Anterior cingulate cortex (tissue), 58 donors: Measurements from ENCODE around the gene HOMER2.
"Not testable (repeated sequence)": the region's sequence is repeated elsewhere in the genome, so short reads cannot be mapped to it uniquely, and the experiment has no call there.

ENCODE experiments used
- DNase-seq, 58 donors: peaks; one replicate each; lab custom pipeline; 2025; lab: John Stamatoyannopoulos, UW

HOMER2 gene

DNA sequence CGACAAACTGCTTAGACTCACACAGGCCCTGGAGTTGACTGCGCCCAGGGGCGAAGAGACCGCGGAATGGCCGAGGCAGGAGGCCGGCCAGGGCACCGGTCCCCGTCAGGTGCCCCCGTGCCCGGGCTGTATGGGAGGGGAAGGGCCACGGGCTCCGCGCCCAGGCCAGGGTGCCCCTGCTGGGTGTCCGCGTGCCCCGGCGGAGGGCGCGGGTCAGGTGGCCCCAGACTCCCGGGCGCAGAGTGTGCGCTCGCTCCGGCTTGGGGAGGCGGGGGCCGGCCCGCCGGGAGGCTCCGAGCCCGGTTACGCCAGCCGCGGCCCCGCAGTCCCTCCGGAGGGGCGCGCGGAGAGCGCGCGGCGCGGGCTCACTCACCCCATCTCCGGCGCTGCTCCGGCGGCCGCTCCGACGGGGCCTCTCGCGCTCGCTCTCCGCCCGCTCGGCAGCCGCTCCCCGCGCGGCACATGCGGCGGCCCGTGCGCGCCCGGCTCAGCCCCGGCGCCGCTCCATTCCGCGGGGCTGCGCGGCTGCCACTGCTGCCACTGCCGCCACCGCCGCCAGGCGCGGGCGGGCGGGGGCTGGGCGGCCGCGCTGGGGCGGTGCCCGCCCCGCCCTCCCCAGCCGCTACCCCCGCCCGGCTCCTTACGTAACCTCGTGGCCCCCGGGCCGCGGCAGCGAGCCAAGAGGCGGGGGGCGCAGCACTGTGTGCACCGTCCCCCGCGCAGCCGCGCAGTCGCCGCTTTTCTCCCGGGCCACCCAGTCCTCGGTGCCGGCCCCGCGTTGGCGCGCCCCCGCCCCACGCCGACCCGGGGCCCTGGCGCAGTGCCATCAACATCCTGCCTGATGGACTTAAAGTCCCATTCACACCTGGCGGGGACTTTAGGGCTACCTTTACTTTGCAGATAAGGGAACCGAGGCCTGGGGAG is at the start of gene HOMER2:
TSS of gene HOMER2 (minus strand) at position 563 of the 924 bp plus-strand sequence. CDS start at position 378, 185 bp downstream.
- peak in 15 of 58 donors; percentile 8 to 58 (median 20) for DNase-seq

DNA sequence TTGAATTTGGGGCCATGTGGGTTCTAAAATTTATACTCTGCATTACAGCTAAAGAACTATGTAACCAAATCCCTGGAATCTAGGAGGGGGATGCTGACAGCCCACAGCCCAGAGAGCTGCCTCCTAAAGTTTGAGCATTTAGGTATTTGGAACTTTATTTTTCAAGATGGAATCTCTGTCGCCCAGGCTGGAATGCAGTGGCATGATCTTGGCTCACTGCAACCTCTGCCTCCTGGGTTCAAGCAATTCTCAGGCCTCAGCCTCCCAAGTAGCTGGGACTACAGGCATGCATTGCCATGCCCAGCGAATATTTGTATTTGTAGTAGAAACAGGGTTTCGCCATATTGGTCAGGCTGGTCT is 48.1 kb upstream of the HOMER2 start:
- DNase-seq, result not testable (repeated sequence)

DNA sequence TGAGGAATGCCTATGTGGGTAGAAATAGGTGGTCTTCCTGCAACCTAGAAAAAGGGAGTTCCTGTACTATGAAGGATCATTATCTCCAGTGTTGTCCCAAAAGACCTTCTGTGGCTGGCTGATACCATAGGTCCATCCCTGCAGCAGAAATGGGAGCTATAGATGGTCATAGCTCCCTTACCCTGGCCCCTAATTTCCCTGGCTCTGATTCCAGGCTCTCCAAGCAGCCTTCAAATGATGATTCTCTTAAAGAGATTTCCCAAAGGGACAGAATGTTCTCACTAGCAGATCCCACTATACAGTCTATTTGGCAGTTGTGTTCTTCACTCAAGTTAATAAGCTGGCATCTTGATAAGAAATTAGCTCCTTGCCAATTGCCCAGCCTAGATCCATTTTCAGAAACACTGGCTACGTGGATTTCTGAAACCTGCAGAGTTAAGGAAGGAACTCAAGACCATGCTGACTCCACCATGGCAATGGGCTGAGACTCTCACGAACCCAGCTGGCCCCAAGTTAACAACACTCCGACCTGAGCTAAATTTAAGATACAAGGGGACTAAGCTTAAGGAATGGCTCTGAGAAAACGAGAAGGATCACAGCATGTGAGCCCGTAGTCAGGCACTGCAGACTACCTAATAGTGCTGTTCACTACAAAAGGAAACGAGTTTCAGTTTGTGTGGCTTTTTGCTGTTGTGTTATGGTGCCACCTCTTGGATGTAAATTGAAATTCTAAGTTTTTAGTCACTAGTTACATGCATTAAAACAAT is 47.6 kb upstream of the HOMER2 start:
- peak in 9 of 58 donors; percentile 2 to 52 (median 8) for DNase-seq

DNA sequence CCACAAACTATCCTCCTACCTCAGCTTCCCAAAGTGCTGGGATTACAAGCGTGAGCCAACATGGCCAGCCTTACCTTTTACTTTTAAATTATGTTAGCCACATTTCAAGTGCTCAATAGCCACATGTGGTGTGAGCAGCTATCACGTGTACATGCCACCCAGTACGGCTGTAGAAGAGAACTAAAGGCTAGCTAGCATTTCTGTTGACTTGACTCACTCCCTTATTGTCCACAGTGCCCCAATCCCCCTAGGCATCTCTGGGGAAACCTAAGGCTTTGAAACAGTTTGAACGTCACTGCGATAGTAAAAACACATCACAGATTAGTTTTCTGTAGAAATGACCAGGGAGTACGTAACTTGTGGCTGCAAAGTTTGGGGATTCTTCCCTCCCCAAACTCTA is 46.9 kb upstream of the HOMER2 start:
- no peak for DNase-seq

DNA sequence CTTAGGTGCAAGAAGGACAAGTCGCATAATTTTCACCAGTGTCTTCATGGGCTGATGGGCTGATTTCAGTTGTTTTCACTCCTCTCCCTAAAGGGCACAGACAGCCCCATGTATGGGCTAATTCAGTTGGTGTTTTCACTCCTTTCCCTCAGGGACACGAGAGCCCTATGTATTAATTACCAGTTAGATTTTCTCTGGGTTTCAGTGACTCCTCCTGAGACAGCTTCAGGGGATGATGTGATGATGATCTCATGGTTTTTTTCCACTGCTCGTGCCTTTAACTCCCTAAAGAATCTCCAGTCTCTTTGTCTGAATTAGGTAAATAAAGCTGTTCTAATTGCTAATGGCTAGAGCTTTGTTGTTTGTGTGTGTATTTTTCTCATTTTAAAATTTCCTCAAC is 43.4 kb upstream of the HOMER2 start:
- no peak for DNase-seq

DNA sequence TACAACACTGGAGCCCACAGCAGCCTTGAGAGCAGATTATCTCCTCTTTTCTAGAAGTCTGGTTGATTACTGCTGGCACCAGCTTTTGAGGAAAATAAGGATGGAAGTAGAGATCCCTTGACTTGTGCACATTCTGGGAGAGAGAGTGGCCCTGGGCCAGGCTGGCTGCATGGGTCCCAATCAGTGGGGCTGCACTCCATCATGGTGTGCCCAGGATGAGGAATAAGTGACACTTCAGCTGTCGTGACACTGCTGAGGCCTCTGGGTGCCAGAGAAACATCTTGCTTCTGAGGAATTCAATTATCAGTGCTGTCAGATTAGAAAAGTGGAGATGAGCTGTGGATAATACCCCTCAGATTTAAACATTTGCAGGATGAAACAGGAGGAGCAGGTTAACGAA is 42.6 kb upstream of the HOMER2 start:
- DNase-seq, result no peak

DNA sequence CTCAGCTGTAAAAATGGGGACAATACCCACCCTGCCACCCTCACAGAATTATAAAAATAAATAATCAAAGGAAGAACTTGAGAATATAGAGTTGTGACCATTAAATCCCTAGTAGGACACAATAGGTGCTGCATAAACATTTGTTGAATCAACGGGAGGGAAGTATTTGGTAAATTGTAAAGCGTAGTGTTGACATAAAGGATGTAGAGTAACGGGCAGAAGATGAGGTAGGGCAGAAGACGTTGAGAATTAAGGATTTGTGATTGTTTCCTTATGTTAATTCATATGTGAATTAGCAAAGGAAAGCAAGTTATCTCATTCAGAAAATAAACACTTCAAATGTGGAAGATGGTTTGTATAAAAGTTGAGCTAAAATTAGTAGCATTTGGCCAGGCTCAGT is 40.6 kb upstream of the HOMER2 start:
- no peak for DNase-seq

DNA sequence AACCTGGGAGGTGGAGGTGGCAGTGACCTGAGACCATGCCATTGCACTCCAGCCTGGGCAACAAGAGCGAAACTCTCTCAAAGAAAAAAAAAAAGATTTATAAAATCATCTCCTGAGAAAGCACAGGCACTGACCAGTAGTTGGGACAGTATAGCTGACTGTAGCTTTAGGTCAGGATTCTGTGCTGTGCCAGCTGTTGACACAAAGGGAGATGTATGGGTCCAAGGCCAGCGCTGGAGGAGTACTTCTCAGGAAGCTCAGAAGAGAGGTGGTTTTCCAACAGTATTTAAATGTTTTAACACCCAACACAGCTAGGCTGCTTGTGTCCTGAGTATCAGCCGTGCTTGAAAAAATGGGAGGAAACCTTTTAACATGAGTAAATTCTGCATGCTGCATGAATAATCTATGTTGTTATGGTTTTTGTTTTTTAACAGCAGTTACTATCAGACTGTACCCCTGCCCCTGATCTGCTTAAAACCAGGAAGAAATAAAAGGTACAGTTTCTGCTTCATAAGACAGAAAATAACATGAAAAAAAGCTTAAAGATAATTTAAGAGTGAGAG is 40.0 kb upstream of the HOMER2 start:
- no peak for DNase-seq

DNA sequence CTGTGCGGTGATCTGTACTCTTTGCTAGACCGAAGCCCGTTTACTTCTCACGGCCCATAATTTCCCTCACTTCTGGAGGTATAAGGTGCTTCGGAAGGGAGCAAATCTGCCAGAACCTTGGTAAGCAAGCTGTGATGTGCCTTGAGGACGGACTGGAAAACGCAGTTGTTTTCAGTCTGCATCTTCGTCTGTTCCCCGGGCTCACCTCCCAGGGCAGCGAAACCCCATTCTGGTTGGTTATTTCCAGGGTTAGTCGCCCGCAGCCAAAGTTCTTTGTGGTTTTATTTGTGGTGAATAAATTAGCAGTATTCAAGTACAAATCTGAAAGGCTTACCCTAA is 33.9 kb upstream of the HOMER2 start:
- no peak for DNase-seq

DNA sequence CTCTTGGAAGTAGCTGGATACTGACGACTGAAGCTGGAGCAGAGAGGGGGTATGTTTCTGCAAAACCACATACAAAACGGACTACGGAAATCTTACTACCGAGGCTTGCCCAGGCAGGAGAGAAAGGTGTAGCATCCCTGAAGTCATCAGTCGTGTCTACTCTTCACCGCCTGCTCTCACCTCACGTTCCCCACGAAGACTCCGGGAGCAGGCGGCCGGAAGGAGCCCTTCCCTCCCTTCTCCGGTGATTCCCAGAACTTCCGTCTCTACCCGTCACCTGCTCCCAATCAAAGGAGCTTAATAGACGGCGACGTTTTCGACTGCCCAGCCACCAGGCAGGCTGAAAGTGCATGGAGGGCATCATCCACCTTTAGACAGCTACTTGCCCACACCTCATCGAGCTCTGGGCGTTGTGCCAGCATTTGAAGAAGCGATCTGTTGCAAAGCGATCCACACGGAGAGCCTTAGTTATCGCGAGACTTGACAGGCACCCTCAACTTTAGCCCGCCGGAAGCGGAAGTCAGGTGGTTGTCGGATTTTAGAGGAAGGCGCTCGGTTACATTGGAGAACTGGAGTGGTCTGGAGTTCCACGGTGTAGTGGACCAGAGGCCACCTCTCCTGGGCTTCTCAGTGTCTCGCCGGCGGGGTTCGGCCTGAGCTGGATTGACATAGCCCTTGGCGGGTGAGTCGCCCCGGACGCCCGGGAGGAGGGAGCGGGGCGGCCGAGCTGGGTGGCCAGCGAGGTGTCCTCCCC is 33.3 kb upstream of the HOMER2 start, which contains the start of gene RAMAC:
TSS of gene RAMAC (plus strand) at position 523 of the 754 bp plus-strand sequence. CDS start 2,809 bp downstream, outside the sequence.
- peak; percentile 45 to 98 (median 90) for DNase-seq

DNA sequence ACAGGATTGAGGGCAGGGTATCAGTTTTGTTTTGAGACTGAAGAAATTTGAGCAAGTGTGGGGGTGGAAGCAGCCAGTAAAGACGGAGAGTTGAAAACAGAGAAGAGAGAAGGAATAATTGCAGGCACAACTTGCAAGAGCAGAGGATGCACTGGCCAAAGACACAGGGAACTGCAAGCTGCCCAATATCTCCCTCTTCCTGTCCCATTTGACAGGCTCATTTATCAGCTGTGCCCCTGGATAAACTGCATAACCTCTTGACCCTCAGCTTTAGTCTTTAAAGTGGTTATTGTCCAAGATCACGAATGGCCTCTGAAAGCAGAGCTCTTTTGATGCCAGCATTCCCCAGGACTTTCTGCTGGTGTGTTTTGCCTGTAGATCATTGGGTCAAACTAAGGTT is 28.5 kb upstream of the HOMER2 start:
- no peak for DNase-seq

DNA sequence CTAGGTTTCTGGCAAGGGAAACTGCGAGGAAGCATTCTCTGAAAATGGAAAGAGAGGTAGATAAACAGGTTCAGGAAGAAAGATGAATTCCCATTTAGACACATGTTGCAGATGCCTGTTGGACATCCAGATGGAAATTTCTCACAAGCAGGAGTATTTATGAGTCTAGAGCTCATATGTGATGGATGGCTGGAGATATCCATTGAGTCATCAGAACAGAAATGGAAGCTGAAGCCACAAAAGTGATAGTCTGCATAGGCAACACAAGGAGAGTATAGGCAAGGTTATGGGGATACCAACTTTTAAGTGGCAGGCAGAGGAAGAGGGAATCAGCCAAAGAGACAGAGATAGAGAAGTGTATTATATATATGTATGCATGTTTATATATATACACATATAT is 27.2 kb upstream of the HOMER2 start:
- DNase-seq, result no peak

DNA sequence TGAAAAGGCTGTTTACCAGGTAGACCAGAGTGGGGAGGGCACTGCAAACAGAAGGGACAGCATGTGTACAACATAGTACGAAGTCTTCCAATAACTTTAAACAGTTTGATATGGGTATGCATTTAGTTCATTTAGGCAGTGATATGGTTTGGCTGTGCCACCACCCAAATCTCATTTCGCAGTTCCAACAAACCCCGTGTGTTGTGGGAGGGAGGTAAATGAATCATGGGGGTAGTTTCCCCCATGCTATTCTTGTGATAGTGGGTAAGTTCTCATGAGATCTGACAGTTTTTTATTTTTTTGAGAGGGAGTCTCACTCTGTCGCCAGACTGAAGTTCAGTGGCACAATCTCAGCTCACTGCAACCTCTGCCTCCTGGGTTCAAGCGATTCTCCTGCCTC is 25.9 kb upstream of the HOMER2 start:
- DNase-seq, result no peak

DNA sequence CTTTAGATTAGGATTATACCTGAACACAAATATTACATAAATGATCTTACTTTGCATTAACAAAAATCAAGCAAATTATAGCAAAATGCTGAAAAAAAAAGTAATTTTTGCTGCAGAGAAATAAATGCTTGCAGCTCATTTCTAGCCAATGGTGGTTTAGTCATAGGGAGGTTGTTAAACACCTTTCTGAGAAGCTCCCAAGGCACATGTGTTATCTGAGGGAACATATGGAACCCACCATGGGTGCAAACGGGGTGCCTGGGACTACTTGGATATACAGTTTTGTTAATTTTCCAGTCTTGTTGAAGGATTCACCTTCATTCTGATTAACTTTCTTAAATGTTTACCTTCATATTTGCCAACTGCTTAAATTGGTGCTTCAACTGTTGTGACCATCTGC is 24.6 kb upstream of the HOMER2 start:
- no peak for DNase-seq

DNA sequence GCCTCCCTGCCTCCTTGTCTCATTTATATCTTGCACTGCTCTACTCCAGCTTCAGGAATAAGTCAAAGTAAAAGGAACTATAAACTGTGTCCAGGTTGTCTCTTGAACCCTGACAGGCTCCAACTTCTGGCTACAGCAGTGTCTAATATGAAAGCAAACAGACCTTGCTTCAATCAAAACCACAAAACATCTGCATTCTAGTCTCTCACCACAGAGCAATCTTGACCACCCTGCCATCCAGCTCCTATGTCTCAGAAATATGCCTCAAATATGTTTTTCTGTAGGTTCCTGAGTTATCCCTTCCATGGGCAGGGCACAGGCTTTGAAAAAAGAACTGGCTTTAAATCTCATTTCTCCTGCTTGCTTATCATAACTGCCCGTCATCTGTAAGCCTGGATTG is 20.5 kb upstream of the HOMER2 start:
- DNase-seq, result no peak

DNA sequence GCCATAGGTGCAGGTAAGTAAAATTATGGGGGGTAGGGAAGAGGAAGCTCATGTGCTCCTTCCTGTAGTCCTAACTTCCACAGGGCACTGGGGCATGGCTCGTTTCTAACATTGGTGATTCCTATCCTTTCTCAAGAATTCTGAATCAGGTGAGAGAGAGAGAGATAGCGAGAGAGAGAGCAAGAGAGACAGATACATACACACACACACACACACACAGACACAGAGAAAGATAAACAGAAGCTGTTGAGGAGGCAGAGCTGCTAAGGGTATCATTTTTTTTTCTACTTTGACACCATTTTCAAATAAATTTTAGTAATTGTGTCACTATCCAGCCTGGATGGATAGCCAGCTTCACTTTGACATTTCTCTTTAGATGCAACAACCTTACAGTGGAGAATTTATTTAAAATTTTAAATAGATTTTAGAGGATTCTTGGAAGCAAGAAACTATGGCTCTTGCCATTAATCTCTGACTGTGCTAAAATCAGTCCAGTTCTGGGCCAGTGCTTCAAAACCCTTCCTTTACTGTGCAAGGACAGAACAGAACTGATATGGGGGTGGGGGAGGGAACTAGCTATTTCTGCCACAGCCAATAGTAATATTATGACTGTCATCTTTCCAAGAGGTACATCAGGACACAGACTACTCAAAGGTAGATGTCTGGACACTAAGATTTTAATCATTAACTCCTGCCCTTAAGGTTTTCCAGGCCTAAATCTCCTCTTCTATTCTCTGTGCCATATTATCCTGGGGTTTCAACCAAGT is 18.9 kb upstream of the HOMER2 start:
- no peak for DNase-seq

DNA sequence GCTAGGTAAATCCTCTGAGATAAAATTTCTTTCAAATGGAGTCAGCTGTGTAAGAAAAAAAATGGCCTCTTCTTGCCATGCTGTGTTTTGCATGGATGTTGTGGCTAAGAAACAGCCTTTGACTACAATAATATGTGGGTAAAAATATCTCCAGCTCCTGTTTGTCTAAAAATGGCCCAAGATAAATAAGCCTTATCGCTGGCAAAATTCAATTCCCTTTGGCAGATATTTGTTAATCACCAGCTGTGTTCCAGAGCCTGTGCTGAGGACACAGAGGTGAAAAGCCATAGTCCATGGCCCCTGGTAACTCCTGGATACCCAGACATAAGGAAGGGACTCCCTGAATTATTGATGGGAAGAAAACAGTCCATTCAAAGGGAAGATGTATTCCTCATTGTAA is 18.2 kb upstream of the HOMER2 start:
- no peak for DNase-seq

DNA sequence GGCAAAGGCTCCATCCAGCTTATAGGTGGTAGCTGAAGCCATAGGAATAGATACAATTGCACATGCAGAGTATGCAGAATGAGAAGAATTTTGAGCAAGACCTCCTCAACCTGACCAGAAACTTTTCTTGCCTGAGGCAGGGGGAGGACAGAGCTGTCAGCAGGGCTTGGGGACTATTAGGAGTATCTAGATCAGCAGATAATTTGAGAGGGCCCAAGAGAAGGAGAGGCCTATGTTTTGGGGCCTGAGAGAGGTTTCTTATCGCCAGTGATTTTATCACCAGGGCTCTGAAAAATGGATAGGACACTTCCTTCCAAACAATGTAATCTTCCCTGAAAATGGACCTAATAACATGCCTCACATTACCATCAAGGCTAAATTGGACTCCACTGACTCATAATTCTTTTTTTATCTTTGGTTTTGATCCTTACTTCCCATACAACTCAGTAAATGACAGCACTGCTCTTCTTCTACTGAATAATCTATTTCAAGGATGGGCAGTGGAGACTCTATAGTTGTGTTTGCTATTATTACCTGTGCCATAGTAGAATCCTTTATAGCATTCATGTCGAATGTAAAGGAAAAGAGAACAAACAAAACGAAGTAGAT is 17.7 kb upstream of the HOMER2 start:
- no peak for DNase-seq

DNA sequence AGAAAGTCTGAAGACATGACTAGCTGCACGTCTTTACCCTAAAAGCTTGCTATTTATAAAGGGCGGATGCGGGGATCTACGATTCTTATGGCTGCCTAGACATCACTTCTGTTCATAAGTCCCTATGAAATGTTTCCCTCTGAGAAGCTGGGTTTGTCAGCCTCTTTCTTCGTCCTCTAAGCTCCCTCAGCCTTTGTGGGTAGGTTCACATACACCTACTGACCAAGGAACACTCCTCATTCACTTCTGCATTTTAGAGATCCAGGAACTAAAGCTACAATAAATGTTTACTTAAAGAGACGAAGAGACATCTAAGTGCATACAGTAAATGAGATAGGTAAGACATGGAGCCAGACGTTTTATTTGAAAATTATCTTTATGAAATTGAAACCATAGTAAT is 16.8 kb upstream of the HOMER2 start:
- DNase-seq, result no peak
